PC-9 (cell line): Measurements from ENCODE around the gene ESPNL.

ENCODE experiments used
- EZH2 ChIP-seq: fragments of 200-600 bp; sonication (generic); IDR thresholded peaks from 2 replicates; pipeline ENCODE4 v1.8.0; 2017; ENCODE audit warnings: antibody characterized with exemption, low read depth
- TF ChIP-seq, protein P1 (sequence below): fragments of 200-600 bp; sonication (generic); conservative IDR thresholded peaks from 2 replicates; pipeline ENCODE4 v1.6.1; 2017; ENCODE audit warnings: mixed run types, antibody characterized with exemption, mild to moderate bottlenecking, moderate library complexity

DNA sequence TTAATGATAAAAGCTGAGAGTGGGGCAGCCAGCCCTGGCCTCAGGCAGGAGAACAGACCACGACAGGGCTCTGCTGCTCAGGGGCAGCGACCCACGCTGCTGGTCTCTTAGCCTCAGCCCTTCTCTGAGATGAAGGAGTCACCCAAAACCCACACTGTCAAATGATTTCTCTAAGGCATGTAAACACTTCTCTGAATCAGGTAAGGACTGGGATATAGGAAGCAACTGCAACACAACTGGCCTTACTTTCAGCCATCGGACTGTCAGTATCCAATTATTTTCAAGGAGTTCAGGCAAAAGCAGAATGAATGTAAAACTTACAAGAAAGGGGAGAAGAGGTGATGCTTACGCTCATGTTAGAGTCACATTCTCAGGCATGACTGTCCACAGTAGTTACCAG is 80.4 kb downstream of the ESPNL start:
- TF ChIP-seq, protein P1, sequence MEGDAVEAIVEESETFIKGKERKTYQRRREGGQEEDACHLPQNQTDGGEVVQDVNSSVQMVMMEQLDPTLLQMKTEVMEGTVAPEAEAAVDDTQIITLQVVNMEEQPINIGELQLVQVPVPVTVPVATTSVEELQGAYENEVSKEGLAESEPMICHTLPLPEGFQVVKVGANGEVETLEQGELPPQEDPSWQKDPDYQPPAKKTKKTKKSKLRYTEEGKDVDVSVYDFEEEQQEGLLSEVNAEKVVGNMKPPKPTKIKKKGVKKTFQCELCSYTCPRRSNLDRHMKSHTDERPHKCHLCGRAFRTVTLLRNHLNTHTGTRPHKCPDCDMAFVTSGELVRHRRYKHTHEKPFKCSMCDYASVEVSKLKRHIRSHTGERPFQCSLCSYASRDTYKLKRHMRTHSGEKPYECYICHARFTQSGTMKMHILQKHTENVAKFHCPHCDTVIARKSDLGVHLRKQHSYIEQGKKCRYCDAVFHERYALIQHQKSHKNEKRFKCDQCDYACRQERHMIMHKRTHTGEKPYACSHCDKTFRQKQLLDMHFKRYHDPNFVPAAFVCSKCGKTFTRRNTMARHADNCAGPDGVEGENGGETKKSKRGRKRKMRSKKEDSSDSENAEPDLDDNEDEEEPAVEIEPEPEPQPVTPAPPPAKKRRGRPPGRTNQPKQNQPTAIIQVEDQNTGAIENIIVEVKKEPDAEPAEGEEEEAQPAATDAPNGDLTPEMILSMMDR = no peak
- no peak for TF ChIP-seq EZH2
